ENCODE results near the gene GMPPA.
A peak's percentile ranks its signal among the peaks of the same experiment; 100 is the strongest.

GMPPA gene

GRCh38 chr2:219549619-219550018 lies 50.9 kb downstream of the GMPPA start:
- ChIA-PET POLR2A (no interaction called here), CTCF (interaction anchor here (0.7 to 2.7 kb wide), 5 partner anchors 8 to 140 kb away, joined by 4 to 18 read pairs (median 6); no protein-coding TSS in a partner anchor)
- TF ChIP-seq, protein P1, sequence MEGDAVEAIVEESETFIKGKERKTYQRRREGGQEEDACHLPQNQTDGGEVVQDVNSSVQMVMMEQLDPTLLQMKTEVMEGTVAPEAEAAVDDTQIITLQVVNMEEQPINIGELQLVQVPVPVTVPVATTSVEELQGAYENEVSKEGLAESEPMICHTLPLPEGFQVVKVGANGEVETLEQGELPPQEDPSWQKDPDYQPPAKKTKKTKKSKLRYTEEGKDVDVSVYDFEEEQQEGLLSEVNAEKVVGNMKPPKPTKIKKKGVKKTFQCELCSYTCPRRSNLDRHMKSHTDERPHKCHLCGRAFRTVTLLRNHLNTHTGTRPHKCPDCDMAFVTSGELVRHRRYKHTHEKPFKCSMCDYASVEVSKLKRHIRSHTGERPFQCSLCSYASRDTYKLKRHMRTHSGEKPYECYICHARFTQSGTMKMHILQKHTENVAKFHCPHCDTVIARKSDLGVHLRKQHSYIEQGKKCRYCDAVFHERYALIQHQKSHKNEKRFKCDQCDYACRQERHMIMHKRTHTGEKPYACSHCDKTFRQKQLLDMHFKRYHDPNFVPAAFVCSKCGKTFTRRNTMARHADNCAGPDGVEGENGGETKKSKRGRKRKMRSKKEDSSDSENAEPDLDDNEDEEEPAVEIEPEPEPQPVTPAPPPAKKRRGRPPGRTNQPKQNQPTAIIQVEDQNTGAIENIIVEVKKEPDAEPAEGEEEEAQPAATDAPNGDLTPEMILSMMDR (IDR thresholded peaks at IDR 0.05; ENCODE audit: control extremely low read depth, extremely low read depth, low read depth, missing control alignments): no peak
- DNase-seq (ENCODE audit: extremely low spot score): no peak

DNA sequence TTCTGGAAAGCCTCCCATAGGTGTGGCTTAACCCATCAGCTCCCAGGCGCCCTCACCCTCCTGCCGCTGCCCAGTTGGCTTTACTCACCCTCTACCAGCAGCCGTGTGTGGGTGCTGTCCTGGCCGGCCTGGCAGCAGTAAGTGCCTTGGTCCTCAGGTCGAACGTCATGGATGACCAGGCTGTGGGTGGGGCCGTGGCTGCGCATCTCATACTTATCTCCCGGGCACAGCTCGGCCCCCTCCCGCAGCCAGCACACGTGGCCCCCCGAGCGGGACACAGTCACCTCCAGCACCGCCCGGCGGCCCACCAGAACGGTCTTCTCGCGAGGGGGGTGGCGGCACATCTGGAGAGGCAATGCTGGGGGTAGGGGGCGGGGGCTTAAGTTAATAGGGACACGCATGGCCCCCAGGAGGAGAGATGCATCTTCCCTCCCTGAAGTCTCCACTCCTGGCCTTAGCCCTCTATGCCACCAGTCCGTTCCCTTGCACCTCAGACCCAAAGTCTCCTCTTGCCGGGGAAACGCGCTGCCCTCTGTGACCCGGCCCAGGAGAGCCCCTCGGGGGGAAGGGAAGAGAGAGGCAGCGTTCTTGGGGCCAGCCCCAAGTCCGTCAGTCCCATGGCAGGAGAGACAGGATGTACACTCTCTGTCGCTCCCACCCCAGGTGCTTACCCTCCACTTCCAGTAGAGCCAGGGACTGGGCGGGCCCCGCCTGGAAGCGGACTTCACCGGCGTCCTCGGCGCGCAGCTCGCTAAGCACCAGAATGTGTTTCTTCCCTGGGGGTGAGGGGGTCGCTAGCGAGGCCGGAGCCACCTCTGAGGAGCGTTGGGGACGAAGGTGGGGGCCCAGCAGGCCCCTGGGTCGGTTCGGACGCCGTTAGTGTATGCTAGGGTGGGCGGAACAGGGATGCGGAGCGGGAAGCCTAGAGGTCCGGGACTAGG lies 53.0 kb downstream of the GMPPA start:
- TF ChIP-seq, protein P1 (IDR thresholded peaks at IDR 0.05; ENCODE audit: control extremely low read depth, extremely low read depth, low read depth, missing control alignments): no peak
- DNase-seq (ENCODE audit: extremely low spot score): no peak
- POLR2A ChIA-PET: no interaction called here
- CTCF ChIA-PET: interaction anchor here (1.0 to 7.9 kb wide), 9 partner anchors 8 to 149 kb away, joined by 3 to 63 read pairs (median 4); partner anchors contain the start of genes CHPF, STK11IP and TMEM198

GRCh38 chr2:219552382-219553167 lies 53.9 kb downstream of the GMPPA start:
- CTCF ChIA-PET: interaction anchor here (1.0 to 7.9 kb wide), 5 partner anchors 9 to 150 kb away, joined by 3 to 63 read pairs (median 4); partner anchors contain the start of genes CHPF, STK11IP and TMEM198
- POLR2A ChIA-PET: no interaction called here
- TF ChIP-seq, protein P1 (IDR thresholded peaks at IDR 0.05; ENCODE audit: control extremely low read depth, extremely low read depth, low read depth, missing control alignments): no peak
- DNase-seq (ENCODE audit: extremely low spot score): peak; percentile 94

- DNase-seq (ENCODE audit: extremely low spot score): no peak
- ChIA-PET POLR2A (no interaction called here), CTCF (interaction anchor here (1.1 to 7.9 kb wide), 4 partner anchors 11 to 151 kb away, joined by 3 to 63 read pairs (median 4); partner anchors contain the start of genes CHPF, STK11IP and TMEM198)
- TF ChIP-seq, protein P1 (IDR thresholded peaks at IDR 0.05; ENCODE audit: control extremely low read depth, extremely low read depth, low read depth, missing control alignments): no peak
Observed at GRCh38 chr2:219553168-219553417, 54.4 kb downstream of the GMPPA start.

DNA sequence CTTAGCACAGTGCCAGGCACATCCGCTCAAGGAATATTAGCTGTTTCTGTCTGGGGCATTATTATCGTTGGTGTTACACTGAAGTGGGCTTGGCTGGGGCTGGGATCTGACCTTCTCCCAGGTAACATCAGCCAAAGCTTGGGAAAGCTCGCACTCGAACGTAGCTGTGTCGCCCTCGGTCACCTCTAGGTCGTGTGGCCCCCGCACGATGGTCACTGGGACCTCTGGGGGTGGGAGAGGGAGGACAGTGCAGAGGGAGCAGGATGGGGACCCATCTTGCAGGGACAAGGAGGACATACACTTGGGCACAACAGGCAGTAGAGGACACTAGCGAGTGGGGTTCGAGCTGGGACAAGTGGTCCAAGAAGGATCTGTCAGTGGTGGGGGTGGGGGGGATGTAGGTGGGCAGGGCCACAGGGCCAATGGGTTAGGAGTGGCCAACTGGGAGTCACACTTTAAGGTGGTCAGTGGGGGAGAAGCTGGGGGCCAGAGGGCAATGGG lies 54.8 kb downstream of the GMPPA start:
- POLR2A ChIA-PET: no interaction called here
- CTCF ChIA-PET: interaction anchor here (1.1 to 7.9 kb wide), 4 partner anchors 11 to 151 kb away, joined by 3 to 63 read pairs (median 4); partner anchors contain the start of genes CHPF, STK11IP and TMEM198
- no peak for DNase-seq (ENCODE audit: extremely low spot score)
- TF ChIP-seq, protein P1 (IDR thresholded peaks at IDR 0.05; ENCODE audit: control extremely low read depth, extremely low read depth, low read depth, missing control alignments): no peak

DNA sequence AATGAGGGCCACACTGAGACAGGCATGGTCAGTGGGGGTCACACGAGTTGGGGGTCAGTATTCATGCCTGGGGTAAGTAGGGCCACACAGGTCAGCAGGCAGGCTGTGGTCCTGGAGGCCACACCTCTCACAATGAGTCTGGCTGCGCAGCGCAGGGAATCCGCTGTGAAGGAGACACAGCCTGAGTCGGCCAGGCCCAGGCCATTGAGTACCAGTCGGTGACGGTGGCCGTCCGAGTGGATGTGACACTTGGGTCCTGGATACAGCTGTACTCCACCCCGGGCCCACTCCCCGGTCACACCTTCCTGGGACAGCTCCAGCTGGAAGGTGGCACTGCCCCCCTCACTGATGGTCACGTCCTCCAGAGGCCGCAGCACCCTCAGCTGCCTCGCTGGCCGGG lies 55.7 kb downstream of the GMPPA start:
- TF ChIP-seq, protein P1 (IDR thresholded peaks at IDR 0.05; ENCODE audit: control extremely low read depth, extremely low read depth, low read depth, missing control alignments): no peak
- ChIA-PET CTCF (interaction anchor here (1.7 to 7.9 kb wide), 2 partner anchors 12 kb away, joined by 7 to 63 read pairs; partner anchors contain the start of genes CHPF and TMEM198), POLR2A (no interaction called here)
- no peak for DNase-seq (ENCODE audit: extremely low spot score)

Measured in GM10248 (cell line).